ENCODE measurements around the gene NRXN2. TPM values are rescaled to one million over a fixed set of nuclear protein-coding genes. Genes with fewer than 3 reads are reported as not detected.

NRXN2 gene
- total and polyA plus RNA-seq, 4 donors, result 2.6 to 35.9 (median 15.6) TPM

DNA sequence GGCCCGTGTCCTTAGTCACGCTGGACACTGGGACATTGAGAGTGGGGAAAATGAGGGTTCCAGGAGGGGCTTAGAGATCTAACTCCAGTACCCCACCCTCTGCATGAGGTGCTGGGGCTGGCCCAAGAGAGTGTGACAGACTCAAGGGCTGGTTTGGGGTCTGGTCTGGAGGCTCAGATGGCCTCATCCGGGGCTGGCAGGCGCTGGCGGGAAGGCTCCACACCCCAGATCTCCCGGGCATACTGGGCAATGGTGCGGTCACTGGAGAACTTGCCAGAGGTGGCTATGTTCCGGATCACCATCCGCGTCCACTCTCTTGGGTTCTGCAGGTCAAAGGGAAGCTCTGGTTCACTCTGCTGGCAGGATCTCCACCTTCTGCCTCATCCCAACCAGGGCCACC is 23.5 kb upstream of the NRXN2 start:
- DNase-seq (no peak), ATAC-seq (ENCODE audit: low FRiP score) (no peak)

DNA sequence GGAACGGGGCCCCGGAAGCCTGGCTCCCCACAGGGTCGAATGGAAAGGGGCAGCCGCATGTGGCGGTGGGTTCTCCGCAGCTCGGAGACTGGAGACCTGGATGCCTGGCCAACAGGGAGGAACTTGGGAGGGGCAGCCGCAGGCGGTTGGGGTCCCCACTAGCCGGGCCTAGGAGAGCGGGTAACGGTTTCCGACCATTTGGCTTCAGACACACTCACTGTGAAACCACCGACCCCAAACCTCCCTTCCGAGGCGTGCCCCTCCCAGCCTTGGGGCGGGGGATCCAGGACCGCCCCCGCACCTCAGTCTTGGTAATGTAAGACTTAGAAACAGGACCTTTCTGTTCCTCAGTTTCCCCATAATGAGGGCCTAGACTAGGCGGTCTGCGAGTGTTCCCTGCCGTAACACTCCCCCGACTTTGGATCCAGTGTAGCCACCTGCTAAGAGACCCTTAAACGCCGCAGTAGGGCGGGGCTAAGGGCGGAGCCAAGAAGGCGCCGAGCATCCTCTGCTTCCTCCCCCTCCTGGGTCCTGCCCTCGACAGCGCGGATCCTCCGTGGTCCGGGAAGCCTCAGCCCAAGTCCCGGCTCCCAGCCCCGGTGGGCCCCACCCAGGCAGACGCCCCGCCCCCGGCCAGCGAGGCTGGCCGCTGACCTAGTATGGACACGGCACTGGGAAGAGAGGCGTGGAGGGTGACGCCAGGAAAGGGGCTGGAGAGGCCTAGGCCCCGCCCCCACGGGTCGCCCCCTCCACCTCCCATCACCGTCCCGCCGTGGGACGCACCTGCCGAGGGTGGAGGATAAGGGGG is 22.7 kb upstream of the NRXN2 start:
- intact Hi-C loops (cut with DNase I), result loop anchor here in 1 of 2 donors (2.0 kb wide), 1 partner anchor 31 kb away; no protein-coding TSS in a partner anchor
- Histone ChIP-seq H3K4me3 (ENCODE audit: low read length in 2 of 2) (peak overlapping the region; percentile 65 to 91), H3K27ac (ENCODE audit: low read depth in 1 of 2, low read length in 2 of 2) (peak overlapping the region; percentile 88 to 91), H3K4me1 (ENCODE audit: control insufficient read depth in 1 of 2, insufficient read depth in 2 of 2, low read length in 2 of 2) (no peaks in the 10 kb centered on the region), H3K27me3 (ENCODE audit: control insufficient read depth in 1 of 2, insufficient read depth in 2 of 2, low read length in 1 of 2) (no peaks in the 10 kb centered on the region), H3K9me3 (ENCODE audit: control insufficient read depth, low read length) (no peaks in the 10 kb centered on the region), H3K36me3 (ENCODE audit: control insufficient read depth in 1 of 2, insufficient read depth in 2 of 2, low read length in 1 of 2) (no peaks in the 10 kb centered on the region)
- 1% methylated on average over 52 of the region's 52 CpGs for WGBS, 2 donors
- DNase-seq (peak; percentile 96 to 98), ATAC-seq (ENCODE audit: low FRiP score) (peak; percentile 85)

More for the DNA sequence above, 23.5 kb upstream of the NRXN2 start:
- Histone ChIP-seq H3K9me3 (ENCODE audit: control insufficient read depth, low read length) (no peaks in the 10 kb centered on the region), H3K27me3 (ENCODE audit: control insufficient read depth in 1 of 2, insufficient read depth in 2 of 2, low read length in 1 of 2) (no peaks in the 10 kb centered on the region), H3K4me1 (ENCODE audit: control insufficient read depth in 1 of 2, insufficient read depth in 2 of 2, low read length in 2 of 2) (no peaks in the 10 kb centered on the region), H3K27ac (ENCODE audit: low read depth in 1 of 2, low read length in 2 of 2) (peak overlapping the region; percentile 25 to 65), H3K36me3 (ENCODE audit: control insufficient read depth in 1 of 2, insufficient read depth in 2 of 2, low read length in 1 of 2) (no peaks in the 10 kb centered on the region), H3K4me3 (ENCODE audit: low read length in 2 of 2) (no peak overlapping the region)
- WGBS, 2 donors, result 44 to 57% methylated on average over 10 of the region's 10 CpGs
- intact Hi-C loops (cut with DNase I), result no loop called here

DNA sequence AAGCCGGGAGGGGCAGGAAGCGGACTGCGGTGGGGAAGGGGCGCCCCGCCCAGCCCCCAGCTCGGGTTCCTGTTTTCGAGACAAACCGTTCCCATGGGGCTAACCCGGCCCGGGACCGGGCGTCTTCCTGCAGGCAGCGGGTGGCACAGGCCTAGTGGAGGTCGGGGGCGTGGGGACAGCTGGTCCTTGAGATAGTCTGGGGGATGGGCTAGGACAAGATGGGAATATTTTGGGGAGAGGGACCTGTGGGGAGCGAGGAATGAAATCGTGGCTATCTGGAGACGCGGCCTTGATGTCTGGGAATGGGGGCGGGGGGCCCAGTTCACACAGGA is 22.2 kb upstream of the NRXN2 start:
- Histone ChIP-seq H3K4me3 (ENCODE audit: low read length in 2 of 2) (peak overlapping the region; percentile 65 to 91), H3K9me3 (ENCODE audit: control insufficient read depth, low read length) (no peaks in the 10 kb centered on the region), H3K36me3 (ENCODE audit: control insufficient read depth in 1 of 2, insufficient read depth in 2 of 2, low read length in 1 of 2) (no peaks in the 10 kb centered on the region), H3K27me3 (ENCODE audit: control insufficient read depth in 1 of 2, insufficient read depth in 2 of 2, low read length in 1 of 2) (no peaks in the 10 kb centered on the region), H3K4me1 (ENCODE audit: control insufficient read depth in 1 of 2, insufficient read depth in 2 of 2, low read length in 2 of 2) (no peaks in the 10 kb centered on the region), H3K27ac (ENCODE audit: low read depth in 1 of 2, low read length in 2 of 2) (peak overlapping the region; percentile 88 to 91)
- peak; percentile 89 to 91 for DNase-seq
- 1 to 2% methylated on average over 19 to 20 of the region's 20 CpGs for WGBS, 2 donors
- intact Hi-C loops (cut with DNase I), result loop anchor here in 1 of 2 donors (2.0 kb wide), 1 partner anchor 32 kb away; no protein-coding TSS in a partner anchor
- no peak for ATAC-seq (ENCODE audit: low FRiP score)

DNA sequence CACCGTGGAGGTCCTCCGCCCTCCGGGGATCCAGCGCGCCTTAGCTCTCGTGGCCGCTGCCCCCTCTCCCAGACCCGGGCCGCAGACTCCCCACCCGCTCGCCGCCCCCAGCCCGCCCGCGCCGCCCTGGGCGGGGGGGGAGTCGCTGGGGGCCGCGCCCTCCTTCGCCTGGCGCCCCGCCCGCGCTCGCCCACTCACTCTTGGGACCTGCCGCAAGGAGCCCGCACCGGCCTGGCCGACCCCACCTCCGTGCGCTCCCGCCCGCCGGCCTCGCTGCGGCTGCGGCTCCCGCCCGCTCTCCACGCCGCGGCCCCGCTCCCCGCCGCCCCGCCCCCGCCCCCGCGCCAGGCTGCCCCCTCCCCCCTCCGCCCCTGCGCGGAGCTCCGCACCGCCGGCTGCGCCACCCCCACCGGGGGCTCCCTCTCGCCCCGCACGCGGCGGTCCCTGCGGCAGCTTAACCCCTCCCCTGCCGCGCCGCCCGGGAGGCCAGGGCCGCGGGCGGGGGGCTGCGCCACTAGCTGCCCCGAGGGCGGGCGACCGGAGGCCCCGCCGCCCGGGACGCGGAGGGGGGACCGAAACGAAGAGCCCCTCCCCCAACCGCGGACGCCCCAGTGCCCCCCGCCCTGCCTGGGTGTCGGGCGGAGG is 21.7 kb upstream of the NRXN2 start:
- no peaks in the 10 kb centered on the region for H3K27me3 ChIP-seq (ENCODE audit: control insufficient read depth in 1 of 2, insufficient read depth in 2 of 2, low read length in 1 of 2)
- H3K4me3 ChIP-seq (ENCODE audit: low read length in 2 of 2), result peak overlapping the region; percentile 65 to 91
- H3K27ac ChIP-seq (ENCODE audit: low read depth in 1 of 2, low read length in 2 of 2), result peak overlapping the region; percentile 88 to 91
- 1% methylated on average over 15 to 89 of the region's 89 CpGs for WGBS, 2 donors
- H3K4me1 ChIP-seq (ENCODE audit: control insufficient read depth in 1 of 2, insufficient read depth in 2 of 2, low read length in 2 of 2), result no peaks in the 10 kb centered on the region
- ATAC-seq (ENCODE audit: low FRiP score) (no peak), DNase-seq (peak in 1 of 2 donors; percentile 85)
- intact Hi-C loops (cut with DNase I), result loop anchor here in 1 of 2 donors (2.0 kb wide), 1 partner anchor 32 kb away; no protein-coding TSS in a partner anchor
- no peaks in the 10 kb centered on the region for H3K36me3 ChIP-seq (ENCODE audit: control insufficient read depth in 1 of 2, insufficient read depth in 2 of 2, low read length in 1 of 2)
- H3K9me3 ChIP-seq (ENCODE audit: control insufficient read depth, low read length), result no peaks in the 10 kb centered on the region

DNA sequence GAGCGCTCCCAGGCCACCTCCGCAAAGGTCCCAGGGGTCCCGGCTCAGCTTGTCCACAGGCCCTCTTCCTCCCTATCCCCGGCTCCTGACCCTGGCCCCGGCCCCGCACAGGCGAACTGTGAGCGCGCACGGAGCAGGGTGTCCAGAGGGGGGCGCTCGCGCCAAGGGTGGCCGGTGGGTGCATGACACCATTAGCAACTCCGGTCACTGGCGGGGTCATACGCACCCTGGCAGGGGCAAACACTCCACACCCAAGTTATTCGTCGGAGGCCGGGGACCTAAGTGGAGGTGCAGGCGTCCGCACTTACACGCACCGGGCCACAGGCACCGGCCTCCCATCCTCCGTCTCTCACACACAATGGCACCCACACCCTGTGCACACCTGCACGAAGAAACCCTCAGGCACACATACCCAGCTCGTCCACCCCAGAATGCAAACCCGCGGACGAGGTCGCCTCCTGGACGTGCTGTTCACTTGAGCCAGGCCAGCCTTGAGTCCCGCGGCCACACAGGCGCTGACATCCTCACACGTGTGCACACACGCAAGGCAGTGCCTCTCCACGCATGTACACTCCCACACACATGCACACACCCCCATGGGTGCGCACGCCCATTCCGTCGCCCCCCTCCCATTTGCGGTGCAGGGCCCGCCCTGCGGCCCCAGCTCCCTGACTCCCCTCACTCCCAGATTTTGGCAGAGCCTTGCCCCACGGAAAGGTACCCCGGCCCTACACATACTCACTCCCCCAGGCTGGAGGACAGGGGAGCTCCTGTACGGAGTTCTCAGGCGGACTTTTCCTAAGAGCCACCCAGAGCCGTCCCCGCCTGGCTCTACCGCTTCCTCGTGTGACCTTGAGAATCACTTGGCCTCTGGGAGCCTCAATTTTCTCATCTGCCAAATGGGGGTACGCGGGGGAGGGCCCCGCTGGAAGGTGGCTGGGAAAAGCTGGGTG is 20.9 kb upstream of the NRXN2 start, which contains the start of gene RASGRP2:
Gene RASGRP2, minus strand, starts transcription at position 552 of the 953 bp plus-strand sequence. CDS start 1,276 bp downstream, outside the sequence.
- no peaks in the 10 kb centered on the region for H3K4me1 ChIP-seq (ENCODE audit: control insufficient read depth in 1 of 2, insufficient read depth in 2 of 2, low read length in 2 of 2)
- no peaks in the 10 kb centered on the region for H3K27me3 ChIP-seq (ENCODE audit: control insufficient read depth in 1 of 2, insufficient read depth in 2 of 2, low read length in 1 of 2)
- DNase-seq (peak; percentile 90 to 96), ATAC-seq (ENCODE audit: low FRiP score) (peak; percentile 75)
- H3K36me3 ChIP-seq (ENCODE audit: control insufficient read depth in 1 of 2, insufficient read depth in 2 of 2, low read length in 1 of 2), result no peaks in the 10 kb centered on the region
- H3K4me3 ChIP-seq (ENCODE audit: low read length in 2 of 2), result peak within 1 kb of the TSS; percentile 65 to 91
- H3K27ac ChIP-seq (ENCODE audit: low read depth in 1 of 2, low read length in 2 of 2), result peak within 1 kb of the TSS; percentile 88 to 91
- H3K9me3 ChIP-seq (ENCODE audit: control insufficient read depth, low read length), result no peaks in the 10 kb centered on the region
- WGBS, 2 donors, result 0 to 1% methylated on average over 52 to 57 of the region's 57 CpGs
- intact Hi-C loops (cut with DNase I), result loop anchor here in 1 of 2 donors (2.0 kb wide), 1 partner anchor 33 kb away; no protein-coding TSS in a partner anchor

DNA sequence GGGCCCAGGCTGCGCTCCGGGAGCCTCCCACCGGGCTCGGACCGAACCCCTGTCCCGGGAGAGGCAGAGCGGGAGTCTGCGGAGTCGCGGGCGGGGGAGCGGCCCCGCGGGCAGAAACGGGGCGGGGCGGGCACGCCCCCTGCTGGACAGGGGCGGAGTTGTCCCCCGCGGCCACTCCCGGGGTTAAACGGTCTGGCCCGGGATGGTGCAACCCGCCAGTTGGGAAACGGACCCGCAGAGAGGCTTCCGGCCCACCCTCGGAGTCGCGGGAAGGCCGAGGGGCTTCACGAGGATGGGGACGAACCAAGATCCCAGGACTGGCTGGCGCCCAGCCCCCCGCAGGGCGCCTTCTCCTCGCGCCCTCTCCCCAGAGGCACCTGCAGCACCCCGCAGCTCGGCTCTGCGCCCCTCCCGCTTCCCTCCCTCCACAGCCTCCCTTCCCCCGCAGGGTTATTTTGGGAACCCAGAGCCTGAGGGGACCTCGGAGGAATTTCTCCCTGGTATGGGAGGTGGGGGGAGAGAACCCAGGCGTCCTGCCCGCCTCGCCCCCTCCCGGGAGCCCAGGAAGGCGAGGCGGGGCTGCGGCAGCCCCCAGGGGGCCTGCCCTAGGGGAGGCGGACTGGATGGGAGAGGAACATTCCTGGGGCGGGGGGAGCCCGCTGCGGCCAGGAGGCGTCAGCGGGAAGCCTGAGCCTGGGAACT is 20.0 kb upstream of the NRXN2 start:
- intact Hi-C loops (cut with DNase I), result no loop called here
- Histone ChIP-seq H3K27me3 (ENCODE audit: control insufficient read depth in 1 of 2, insufficient read depth in 2 of 2, low read length in 1 of 2) (no peaks in the 10 kb centered on the region), H3K4me1 (ENCODE audit: control insufficient read depth in 1 of 2, insufficient read depth in 2 of 2, low read length in 2 of 2) (no peaks in the 10 kb centered on the region), H3K4me3 (ENCODE audit: low read length in 2 of 2) (peak overlapping the region; percentile 27 to 66), H3K36me3 (ENCODE audit: control insufficient read depth in 1 of 2, insufficient read depth in 2 of 2, low read length in 1 of 2) (no peaks in the 10 kb centered on the region), H3K9me3 (ENCODE audit: control insufficient read depth, low read length) (no peaks in the 10 kb centered on the region), H3K27ac (ENCODE audit: low read depth in 1 of 2, low read length in 2 of 2) (peak overlapping the region; percentile 1 to 38)
- DNase-seq (peak; percentile 87 to 94), ATAC-seq (ENCODE audit: low FRiP score) (peak; percentile 81)
- 0 to 1% methylated on average over 52 to 58 of the region's 58 CpGs for WGBS, 2 donors

DNA sequence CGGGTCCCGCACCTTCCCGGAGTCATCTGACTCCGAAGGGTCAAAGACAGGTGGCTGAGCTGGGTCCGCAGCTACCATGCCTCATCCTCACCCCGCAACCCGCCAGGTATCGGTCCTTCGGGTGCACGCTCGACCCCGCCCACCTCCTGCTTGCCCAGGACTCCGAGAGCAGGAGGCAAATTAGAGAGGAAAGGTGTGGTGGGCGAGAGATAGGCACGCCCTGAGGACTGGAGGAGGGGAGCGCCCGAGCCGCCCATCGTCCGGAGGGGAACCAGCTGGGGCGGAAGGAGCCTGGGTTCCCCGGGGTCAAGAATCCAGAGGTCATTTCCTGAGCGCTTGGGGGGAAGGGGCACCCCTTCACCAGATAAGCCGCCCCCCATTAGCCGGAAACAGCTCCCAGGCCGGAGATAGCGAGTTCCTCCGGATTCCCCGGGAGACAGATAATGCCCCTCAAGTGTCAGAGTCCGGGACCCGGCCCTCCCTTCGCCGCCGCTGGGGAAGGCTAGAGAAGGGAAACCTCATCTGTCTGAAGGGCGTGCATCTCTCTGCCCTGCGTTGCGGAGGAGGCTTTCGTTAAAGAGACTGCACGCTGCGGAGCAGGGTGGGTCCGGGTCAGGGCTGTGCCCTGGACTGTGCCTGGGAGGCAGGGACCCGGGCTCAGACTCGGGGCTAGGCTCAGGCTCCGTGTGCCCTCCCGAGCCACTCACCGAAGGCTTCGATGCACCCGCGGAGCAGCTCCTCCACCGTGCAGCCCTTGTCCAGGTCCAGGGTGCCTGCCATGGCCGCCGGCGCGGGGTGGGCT is 19.3 kb upstream of the NRXN2 start:
- peak overlapping the region; percentile 27 to 66 for H3K4me3 ChIP-seq (ENCODE audit: low read length in 2 of 2)
- WGBS, 2 donors, result 40 to 42% methylated on average over 52 to 54 of the region's 54 CpGs
- no peaks in the 10 kb centered on the region for H3K4me1 ChIP-seq (ENCODE audit: control insufficient read depth in 1 of 2, insufficient read depth in 2 of 2, low read length in 2 of 2)
- no peaks in the 10 kb centered on the region for H3K27me3 ChIP-seq (ENCODE audit: control insufficient read depth in 1 of 2, insufficient read depth in 2 of 2, low read length in 1 of 2)
- no peaks in the 10 kb centered on the region for H3K36me3 ChIP-seq (ENCODE audit: control insufficient read depth in 1 of 2, insufficient read depth in 2 of 2, low read length in 1 of 2)
- H3K27ac ChIP-seq (ENCODE audit: low read depth in 1 of 2, low read length in 2 of 2), result peak overlapping the region in 1 of 2 donors; percentile 19
- H3K9me3 ChIP-seq (ENCODE audit: control insufficient read depth, low read length), result no peaks in the 10 kb centered on the region
- intact Hi-C loops (cut with DNase I), result no loop called here
- no peak for DNase-seq
- ATAC-seq (ENCODE audit: low FRiP score), result peak; percentile 0
